Astrocyte (in vitro differentiated cells and primary cell): ENCODE measurements around the gene PRXL2B. TPM values are rescaled to one million over a fixed set of nuclear protein-coding genes. Genes with fewer than 3 reads are reported as not detected.

Experiments
- DNase-seq: peaks from one replicate; pipeline ENCODE4 v3.0.0-alpha.2; 2010; ENCODE audit warnings: low read depth
- FAIRE-seq: peaks from 2 replicates; lab custom pipeline; 2011; peaks lifted over from hg19 to GRCh38; lab: Jason Lieb, UNC
- H2AFZ ChIP-seq: 2 replicates; pipeline ENCODE4 v1.6.0; 2012; ENCODE audit warnings: low read depth, low read length, inconsistent platforms
- H3K27ac ChIP-seq: 2 replicates; pipeline ENCODE4 v1.5.1; 2011; ENCODE audit warnings: low read depth, low read length, inconsistent platforms
- H3K27me3 ChIP-seq: 2 replicates; pipeline ENCODE4 v1.6.0; 2011; ENCODE audit warnings: low read length, inconsistent platforms; ENCODE audit not compliant: insufficient read depth
- H3K36me3 ChIP-seq: 2 replicates; pipeline ENCODE4 v1.5.1; 2011; ENCODE audit warnings: low read length, inconsistent platforms; ENCODE audit not compliant: insufficient read depth
- H3K4me1 ChIP-seq: 2 replicates; pipeline ENCODE4 v1.5.1; 2011; ENCODE audit warnings: low read length, inconsistent platforms; ENCODE audit not compliant: insufficient read depth
- H3K4me2 ChIP-seq: 2 replicates; pipeline ENCODE4 v1.6.0; 2012; ENCODE audit warnings: low read length, inconsistent platforms
- H3K4me3 ChIP-seq: 2 replicates; pipeline ENCODE4 v1.5.1; 2011; ENCODE audit warnings: low read depth, mild to moderate bottlenecking, low read length, inconsistent platforms; ENCODE audit not compliant: insufficient read depth
- H3K79me2 ChIP-seq: 2 replicates; pipeline ENCODE4 v1.6.0; 2012; ENCODE audit warnings: mild to moderate bottlenecking, low read length, inconsistent platforms; ENCODE audit not compliant: insufficient read depth
- H3K9ac ChIP-seq: 2 replicates; pipeline ENCODE4 v1.6.0; 2012; ENCODE audit warnings: mild to moderate bottlenecking, low read length, inconsistent platforms
- H3K9me3 ChIP-seq: 2 replicates; pipeline ENCODE4 v1.5.1; 2012; ENCODE audit warnings: low read depth, mild to moderate bottlenecking, low read length, inconsistent platforms; ENCODE audit not compliant: insufficient read depth
- H4K20me1 ChIP-seq: 2 replicates; pipeline ENCODE4 v1.6.0; 2012; ENCODE audit warnings: low read length, inconsistent platforms; ENCODE audit not compliant: insufficient read depth
- H3K27ac Mint-ChIP-seq: one replicate; pipeline ENCODE4 v1.8.0; 2021; ENCODE audit warnings: mild to moderate bottlenecking, mixed read lengths; ENCODE audit not compliant: unreplicated experiment
- H3K27me3 Mint-ChIP-seq: one replicate; pipeline ENCODE4 v1.8.0; 2021; ENCODE audit warnings: low read depth, mixed read lengths; ENCODE audit not compliant: unreplicated experiment
- H3K36me3 Mint-ChIP-seq: one replicate; pipeline ENCODE4 v1.8.0; 2021; ENCODE audit warnings: low read depth, mixed read lengths; ENCODE audit not compliant: unreplicated experiment
- H3K4me1 Mint-ChIP-seq: one replicate; pipeline ENCODE4 v1.8.0; 2021; ENCODE audit warnings: low read depth, mixed read lengths; ENCODE audit not compliant: unreplicated experiment
- H3K4me3 Mint-ChIP-seq: one replicate; pipeline ENCODE4 v1.8.0; 2021; ENCODE audit warnings: mild to moderate bottlenecking, moderate library complexity, mixed read lengths; ENCODE audit not compliant: unreplicated experiment
- H3K9me3 Mint-ChIP-seq: one replicate; pipeline ENCODE4 v1.8.0; 2021; ENCODE audit warnings: mild to moderate bottlenecking, mixed read lengths; ENCODE audit not compliant: unreplicated experiment
- CTCF ChIP-seq: IDR thresholded peaks from 2 replicates; pipeline ENCODE4 v1.5.1; 2011; ENCODE audit warnings: low read depth, mild to moderate bottlenecking, inconsistent platforms, low read length, moderate library complexity; ENCODE audit not compliant: insufficient read depth
- EZH2 ChIP-seq: IDR thresholded peaks from 2 replicates; pipeline ENCODE4 v1.6.1; 2012; ENCODE audit warnings: mild to moderate bottlenecking, low read length, inconsistent platforms; ENCODE audit not compliant: insufficient read depth
- total RNA-seq: library from RNA; stranded (reverse); gene quantifications from 2 replicates; pipeline ENCODE4 v1.2.1, GENCODE V29; 2021

Gene PRXL2B
- total RNA-seq, 1 donor from 2014 or later = 19.2 TPM

GRCh38 chr1:2591581-2592261 lies 5.1 kb downstream of the PRXL2B start:
- TF ChIP-seq CTCF (no peak), EZH2 (no peak)
- Histone ChIP-seq H4K20me1 (no peaks in the 10 kb centered on the region), H3K79me2 (no peaks in the 10 kb centered on the region), H3K27me3 (no peaks in the 10 kb centered on the region), H2AFZ (no peak overlapping the region), H3K9me3 (no peaks in the 10 kb centered on the region), H3K4me2 (no peak overlapping the region), H3K4me1 (peaks cover 9% of the 10 kb centered on the region), H3K36me3 (no peaks in the 10 kb centered on the region), H3K9ac (no peak overlapping the region), H3K4me3 (no peak overlapping the region), H3K27ac (no peak overlapping the region)
- H3K27me3 Mint-ChIP-seq = no peaks in the 10 kb centered on the region
- H3K36me3 Mint-ChIP-seq = no peaks in the 10 kb centered on the region
- no peak for DNase-seq
- no peaks in the 10 kb centered on the region for H3K4me1 Mint-ChIP-seq
- H3K4me3 Mint-ChIP-seq = no peak overlapping the region
- no peak overlapping the region for H3K27ac Mint-ChIP-seq
- FAIRE-seq = no peak
- no peaks in the 10 kb centered on the region for H3K9me3 Mint-ChIP-seq

- no peak for TF ChIP-seq CTCF
- no peak for TF ChIP-seq EZH2
- Histone ChIP-seq H2AFZ (no peak overlapping the region), H3K27me3 (no peaks in the 10 kb centered on the region), H3K9me3 (no peaks in the 10 kb centered on the region), H3K36me3 (no peaks in the 10 kb centered on the region), H3K27ac (no peak overlapping the region), H3K4me2 (no peak overlapping the region), H4K20me1 (no peaks in the 10 kb centered on the region), H3K4me3 (no peak overlapping the region), H3K4me1 (peaks cover 5% of the 10 kb centered on the region), H3K9ac (no peak overlapping the region), H3K79me2 (no peaks in the 10 kb centered on the region)
- FAIRE-seq (no peak), DNase-seq (no peak)
- Mint-ChIP-seq H3K4me3 (no peak overlapping the region), H3K4me1 (no peaks in the 10 kb centered on the region), H3K27me3 (no peaks in the 10 kb centered on the region), H3K36me3 (no peaks in the 10 kb centered on the region), H3K9me3 (no peaks in the 10 kb centered on the region), H3K27ac (no peak overlapping the region)
Observed at GRCh38 chr1:2592672-2593071, 6.1 kb downstream of the PRXL2B start.

- H2AFZ ChIP-seq = peak overlapping the region; percentile 41
- no peaks in the 10 kb centered on the region for H3K4me1 Mint-ChIP-seq
- TF ChIP-seq EZH2 (no peak), CTCF (no peak)
Observed at GRCh38 chr1:2593251-2593878, 6.8 kb downstream of the PRXL2B start.

More at GRCh38 chr1:2593251-2593878, 6.8 kb downstream of the PRXL2B start:
- H3K4me2 ChIP-seq = no peak overlapping the region
- no peak overlapping the region for H3K4me3 Mint-ChIP-seq
- no peaks in the 10 kb centered on the region for H4K20me1 ChIP-seq
- FAIRE-seq = no peak
- no peak overlapping the region for H3K27ac Mint-ChIP-seq
- DNase-seq = no peak
- H3K9me3 ChIP-seq = no peaks in the 10 kb centered on the region
- no peak overlapping the region for H3K27ac ChIP-seq
- H3K36me3 ChIP-seq = no peaks in the 10 kb centered on the region
- H3K9ac ChIP-seq = no peak overlapping the region
- H3K4me3 ChIP-seq = no peak overlapping the region
- no peaks in the 10 kb centered on the region for H3K27me3 Mint-ChIP-seq
- H3K4me1 ChIP-seq = peaks cover 3% of the 10 kb centered on the region
- H3K36me3 Mint-ChIP-seq = no peaks in the 10 kb centered on the region
- H3K79me2 ChIP-seq = no peaks in the 10 kb centered on the region
- H3K9me3 Mint-ChIP-seq = no peaks in the 10 kb centered on the region
- no peaks in the 10 kb centered on the region for H3K27me3 ChIP-seq
